GM18907 (cell line): ENCODE results near the gene CD8B2.
A peak's percentile ranks its signal among the peaks of the same experiment; 100 is the strongest.
"Not testable (repeated sequence)": the region's sequence is repeated elsewhere in the genome, so short reads cannot be mapped to it uniquely, and the experiment has no call there.

ENCODE experiments used
- ATAC-seq: cut with Tn5 transposase; IDR thresholded peaks from one replicate; pipeline ENCODE4 v1.9.1; 2021; ENCODE audit warnings: mild to moderate bottlenecking, moderate library complexity; ENCODE audit not compliant: unreplicated experiment

Gene CD8B2

DNA sequence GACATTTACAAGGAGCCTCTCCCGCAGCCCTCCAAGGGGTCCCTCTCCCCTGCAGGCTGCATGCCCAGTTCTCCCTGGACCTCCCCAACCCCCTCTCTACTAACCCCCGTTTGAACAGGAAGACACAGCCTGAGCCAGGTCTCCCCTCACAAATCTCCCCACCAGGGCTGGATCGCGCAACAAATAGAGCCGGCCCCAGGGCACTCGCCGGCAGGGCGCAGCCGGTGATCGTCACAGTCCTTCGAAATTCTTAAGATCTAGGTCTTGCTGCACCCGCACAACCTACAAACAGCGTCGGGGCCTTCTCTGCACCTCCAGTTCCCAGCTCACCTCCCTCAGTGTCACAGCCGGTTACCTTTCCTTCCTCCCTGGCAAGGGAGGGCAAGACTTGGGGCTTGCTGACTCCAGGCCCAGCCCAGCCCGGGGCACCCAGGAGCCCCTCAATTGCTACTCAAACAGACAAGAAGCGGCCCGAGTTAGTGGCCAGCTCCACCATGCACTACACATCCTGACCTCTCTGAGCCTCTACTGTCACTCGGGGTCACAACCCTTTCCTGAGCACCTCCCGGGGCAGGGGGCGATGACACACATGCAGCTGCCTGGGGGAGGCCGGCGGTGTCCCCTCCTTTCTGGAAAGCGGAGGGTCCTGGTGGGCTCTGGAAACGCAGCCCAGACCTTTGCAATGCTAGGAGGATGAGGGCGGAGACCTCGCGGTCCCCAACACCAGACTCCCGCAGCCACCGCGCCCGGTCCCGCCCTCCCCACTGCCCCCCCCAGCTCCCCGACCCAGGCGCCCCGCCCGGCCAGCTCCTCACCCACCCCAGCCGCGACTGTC is at the start of gene CD8B2:
CD8B2 (plus strand) TSS at position 814 of the 835 bp plus-strand sequence. CDS start 63 bp downstream, outside the sequence.
- ATAC-seq = not testable (repeated sequence)

DNA sequence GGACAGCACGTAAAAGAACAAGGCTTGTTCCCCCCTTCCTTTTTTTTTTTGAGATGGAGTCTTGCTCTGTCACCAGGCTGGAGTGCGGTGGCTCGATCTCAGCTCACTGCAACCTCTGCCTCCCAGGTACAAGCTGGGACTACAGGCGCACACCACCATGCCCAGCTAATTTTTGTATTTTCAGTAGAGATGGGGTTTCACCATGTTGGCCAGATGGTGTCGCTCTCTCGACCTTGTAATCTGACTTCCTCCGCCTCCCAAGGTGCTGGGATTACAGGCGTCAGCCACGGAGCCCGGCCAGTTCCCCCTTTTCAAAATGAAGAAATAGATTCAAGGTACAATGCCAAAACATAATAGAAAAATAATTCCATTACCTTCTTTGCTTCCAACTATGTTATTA is 25.3 kb upstream of the CD8B2 start:
- ATAC-seq = not testable (repeated sequence)

DNA sequence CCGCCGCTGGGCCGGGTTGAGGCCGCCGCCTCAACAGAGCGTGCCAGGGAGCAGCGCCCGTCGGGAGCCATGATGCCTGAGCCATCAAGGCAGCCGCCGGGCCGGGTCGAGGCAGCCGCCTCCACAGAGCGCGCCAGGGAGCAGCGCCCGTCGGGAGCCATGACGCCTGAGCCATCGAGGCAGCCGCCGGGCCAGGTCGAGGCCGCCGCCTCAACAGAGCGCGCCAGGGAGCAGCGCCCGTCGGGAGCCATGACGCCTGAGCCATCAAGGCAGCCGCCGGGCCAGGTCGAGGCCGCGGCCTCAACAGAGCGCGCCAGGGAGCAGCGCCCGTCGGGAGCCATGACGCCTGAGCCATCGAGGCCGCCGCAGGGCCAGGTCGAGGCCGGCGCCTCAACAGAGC is 19.6 kb upstream of the CD8B2 start:
- ATAC-seq = not testable (repeated sequence)

DNA sequence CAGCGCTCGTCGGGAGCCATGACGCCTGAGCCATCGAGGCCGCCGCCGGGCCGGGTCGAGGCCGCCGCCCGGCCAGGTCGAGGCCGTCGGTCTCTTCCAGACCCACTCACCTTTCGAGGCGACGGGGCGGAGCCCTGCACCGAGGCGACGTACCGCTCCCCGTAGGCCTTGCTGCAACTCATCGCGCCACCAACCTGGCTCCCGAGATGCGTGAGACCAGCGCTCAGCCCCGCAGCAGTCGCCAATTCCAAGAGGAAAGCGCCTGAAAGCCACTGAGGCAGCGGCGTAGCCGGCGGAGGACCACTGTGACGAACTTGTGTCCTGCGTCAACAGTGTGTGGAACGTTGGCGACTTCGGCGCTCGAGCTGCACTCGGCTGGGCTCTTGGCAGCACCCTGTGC is 19.1 kb upstream of the CD8B2 start, which contains the start of gene RGPD3:
RGPD3 (minus strand) TSS at position 307 of the 400 bp plus-strand sequence; CDS start at position 182, 125 bp downstream.
- not testable (repeated sequence) for ATAC-seq

DNA sequence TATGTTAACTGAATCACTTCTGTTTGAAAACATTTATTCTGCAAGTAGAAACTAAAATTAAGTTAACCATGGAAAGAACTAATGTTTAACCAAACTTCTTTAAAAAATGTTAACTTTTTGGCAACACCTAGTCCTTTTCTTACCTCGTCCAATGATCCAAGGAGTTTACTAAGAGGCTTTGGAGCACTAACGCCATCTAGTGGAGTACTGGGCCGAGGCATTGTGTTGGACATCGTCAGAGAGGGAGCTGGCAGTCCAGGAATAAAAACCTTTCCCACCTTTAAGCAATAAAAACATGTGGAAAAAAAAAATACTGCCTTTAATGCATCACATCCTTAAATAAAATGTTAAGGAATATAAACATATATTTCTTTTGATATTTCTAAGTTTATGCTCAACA is 16.5 kb upstream of the CD8B2 start:
- peak; percentile 68 for ATAC-seq

DNA sequence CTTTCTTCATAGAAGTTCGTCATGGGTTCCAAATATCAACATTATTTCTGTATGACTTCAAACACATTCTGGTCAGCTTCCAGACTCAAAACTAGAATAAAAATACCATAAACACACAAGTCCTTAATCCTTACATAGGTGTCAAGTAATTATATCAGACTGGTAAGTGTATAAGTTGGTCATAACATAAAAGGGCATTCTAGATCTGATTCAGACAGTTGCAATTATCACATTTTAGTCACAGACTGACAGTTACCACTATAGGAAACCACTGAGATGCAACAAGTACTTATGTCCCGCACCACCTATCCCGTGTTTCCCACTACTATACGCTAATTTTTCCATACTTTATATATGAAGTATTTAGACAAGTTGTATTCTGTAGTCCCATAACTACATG is 9.5 kb upstream of the CD8B2 start:
- ATAC-seq = not testable (repeated sequence)

DNA sequence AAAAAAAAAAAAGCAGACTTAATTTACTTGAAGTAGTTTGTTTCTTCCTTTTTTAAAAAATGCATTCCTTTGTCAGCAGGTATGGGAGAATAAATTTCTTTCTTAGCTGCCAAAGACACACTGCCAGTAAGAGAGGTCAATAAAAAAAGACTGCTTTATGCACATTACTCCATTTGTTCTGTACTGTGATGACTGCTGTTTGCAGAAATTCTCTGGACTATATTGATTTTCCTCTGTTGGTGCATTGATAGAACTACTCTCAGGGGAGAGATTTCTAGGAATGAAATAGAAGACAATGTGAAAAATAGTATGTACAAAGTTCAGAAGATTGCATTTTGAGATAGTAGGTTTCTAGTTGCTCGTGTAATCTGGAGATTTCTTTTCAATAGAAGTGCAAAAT is 7.6 kb upstream of the CD8B2 start:
- ATAC-seq = not testable (repeated sequence)

DNA sequence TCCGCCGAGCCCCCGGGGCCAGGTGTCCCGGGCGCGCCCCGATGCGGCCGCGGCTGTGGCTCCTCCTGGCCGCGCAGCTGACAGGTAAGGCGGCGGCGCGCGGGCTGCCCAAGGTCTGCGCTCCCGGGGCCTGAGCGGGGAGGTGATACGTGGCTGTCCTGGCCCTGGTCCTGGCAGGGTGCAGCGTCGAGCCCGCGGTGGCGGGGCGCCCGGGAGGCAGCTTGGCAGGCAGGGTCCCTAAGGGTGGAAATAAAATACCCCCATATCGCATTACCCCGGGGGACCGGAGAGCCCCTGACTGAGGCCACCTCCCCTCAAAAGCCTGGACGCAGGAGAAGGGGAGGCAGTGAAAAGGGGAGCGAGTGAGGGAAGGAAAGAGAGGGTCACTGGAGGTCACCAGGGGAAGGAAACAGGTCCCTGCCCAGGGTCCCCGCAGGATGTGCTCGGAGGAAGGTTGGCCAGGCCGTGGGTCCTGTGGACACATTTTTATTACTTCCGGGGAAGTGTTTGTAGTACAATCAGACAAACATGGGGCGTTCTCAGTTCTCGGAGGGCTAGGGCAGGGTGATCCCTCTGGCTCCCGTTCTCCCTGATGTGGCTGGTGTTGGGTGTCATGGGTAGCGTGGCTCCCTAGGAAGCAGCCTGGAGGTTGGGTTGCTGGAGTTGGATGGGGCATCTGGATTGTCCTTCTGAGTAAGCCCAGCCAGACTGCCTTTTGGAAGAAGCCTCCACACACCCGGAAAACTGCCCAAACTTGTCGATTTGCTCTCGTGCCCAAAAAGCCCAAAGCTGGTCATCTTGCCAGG is 425 bp downstream of the CD8B2 start:
- ATAC-seq = not testable (repeated sequence)

DNA sequence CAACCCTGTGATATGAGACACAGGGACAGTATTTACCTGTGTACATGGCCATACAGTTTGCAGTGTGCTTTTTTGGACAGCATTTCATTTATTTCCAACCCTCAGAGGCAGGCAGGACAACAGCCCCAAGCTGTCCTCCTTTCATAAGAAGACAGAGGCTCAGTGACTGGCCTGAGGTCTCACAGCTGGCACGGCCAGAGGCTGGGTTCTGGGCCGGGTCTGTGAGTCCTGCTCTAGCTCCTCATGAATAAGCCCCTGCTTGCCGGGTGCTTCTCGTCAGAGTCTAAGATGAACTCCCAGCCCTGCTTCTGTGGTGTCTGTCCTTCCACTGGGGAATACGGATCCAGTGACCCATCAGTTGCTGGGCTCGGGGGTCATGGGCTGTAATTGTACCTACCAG is 2.5 kb downstream of the CD8B2 start:
- not testable (repeated sequence) for ATAC-seq

DNA sequence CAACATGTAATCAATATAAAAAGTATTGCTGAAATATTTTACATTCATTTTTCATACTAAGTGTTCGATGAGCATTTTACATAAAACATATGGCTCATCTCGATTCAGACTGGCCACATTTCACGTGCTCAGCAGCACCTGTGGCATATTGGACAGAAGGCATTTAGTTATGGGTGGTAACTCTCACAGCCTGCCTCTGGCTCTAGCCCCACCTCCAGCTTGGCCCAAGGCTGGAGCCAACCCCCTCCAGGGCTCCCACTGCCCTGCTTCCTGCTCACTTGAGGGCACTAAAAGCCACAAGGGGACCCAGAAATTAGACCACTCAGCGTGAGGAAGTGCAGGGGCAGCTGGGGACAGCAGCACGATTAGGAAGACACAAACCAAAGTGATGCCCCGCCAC is 5.2 kb downstream of the CD8B2 start:
- not testable (repeated sequence) for ATAC-seq

DNA sequence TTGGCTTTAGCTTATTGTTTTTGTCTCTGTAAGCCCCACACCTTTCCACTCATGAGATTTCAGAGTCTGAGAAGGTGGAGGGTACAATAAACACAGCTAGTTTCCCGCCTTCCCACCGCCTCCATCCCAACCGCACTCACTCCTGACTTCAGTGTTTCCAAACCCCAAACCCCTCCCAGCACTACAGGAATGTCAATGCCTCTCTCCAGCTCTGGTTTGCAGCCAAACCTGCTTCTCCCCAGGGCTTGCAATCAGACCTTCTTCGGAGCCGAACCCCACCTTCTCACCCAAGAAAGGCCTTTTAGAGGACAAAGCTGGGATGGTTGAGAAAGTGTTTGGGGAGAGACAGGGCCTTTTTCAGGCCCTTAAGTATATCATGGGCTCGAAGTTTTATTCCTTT is 5.7 kb downstream of the CD8B2 start:
- ATAC-seq = not testable (repeated sequence)

DNA sequence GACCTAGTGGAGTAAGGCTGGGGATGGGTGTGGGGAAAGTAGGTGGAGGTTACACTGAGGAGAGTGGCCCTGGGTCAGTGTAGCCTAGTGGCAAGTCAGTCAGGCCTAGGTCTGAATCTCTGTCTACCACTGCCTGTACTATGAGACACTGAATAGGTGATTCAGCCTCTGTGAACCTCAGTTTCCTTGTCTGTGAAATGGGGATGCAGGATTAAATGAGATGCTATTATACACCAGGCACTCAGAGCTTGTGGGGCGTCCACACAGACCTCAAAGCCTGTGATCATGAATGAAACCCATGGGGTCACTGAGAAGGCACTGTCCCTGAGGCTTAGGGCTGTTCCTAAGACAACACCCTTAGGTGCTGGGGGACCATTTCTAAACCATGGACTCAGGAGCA is 11.4 kb downstream of the CD8B2 start:
- not testable (repeated sequence) for ATAC-seq

DNA sequence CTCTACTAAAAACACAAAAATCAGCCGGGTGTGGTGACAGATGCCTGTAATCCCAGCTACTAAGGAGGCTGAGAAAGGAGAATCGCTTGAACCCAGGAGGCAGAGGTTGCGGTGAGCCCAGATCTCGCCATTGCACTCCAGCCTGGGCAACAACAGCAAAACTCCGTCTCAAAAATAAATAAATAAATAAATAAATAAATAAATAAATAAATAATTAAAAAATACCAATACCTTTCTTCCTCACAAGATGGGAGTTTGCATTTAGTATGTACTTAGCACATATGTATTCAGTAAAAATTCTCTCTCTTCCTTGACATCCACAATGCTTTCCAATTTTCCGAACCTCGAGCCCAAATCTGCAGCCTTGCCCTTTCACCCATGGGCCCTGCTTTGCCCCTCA is 13.2 kb downstream of the CD8B2 start:
- not testable (repeated sequence) for ATAC-seq

DNA sequence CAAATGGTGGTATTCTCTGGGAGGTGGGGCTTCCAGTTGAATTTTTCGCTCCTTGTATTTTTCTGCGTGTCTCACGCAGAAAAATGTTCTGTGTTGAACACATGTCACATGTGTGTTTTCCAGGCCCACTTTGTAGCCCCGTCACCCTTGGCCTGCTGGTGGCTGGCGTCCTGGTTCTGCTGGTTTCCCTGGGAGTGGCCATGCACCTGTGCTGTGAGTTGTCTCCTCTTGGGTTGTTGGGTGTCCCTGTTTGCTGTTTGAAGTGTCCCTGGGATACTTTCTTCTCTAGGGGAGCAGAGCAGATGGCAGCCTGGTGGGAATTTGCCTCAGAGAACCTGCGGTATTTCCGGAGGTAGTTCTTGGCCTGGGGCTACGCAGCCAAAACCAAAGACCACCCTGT is 15.2 kb downstream of the CD8B2 start:
- not testable (repeated sequence) for ATAC-seq

DNA sequence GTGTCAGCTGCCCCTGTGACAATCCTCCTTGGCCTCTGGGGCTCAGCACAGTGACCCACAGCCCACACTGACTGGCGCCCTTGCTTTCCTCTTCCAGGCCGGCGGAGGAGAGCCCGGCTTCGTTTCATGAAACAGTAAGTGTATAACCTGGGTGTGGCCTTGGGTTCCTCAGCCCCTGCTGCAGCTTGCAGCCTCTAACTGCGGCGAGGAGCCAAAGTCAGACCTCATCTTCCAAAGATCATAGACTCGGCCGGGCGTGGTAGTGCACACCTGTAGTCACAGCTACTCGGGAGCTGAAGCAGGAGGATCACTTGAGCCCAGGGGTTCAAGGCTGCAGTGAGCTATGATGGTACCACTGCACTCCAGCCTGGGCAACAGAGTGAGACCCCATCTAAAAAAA is 17.0 kb downstream of the CD8B2 start:
- ATAC-seq = not testable (repeated sequence)

DNA sequence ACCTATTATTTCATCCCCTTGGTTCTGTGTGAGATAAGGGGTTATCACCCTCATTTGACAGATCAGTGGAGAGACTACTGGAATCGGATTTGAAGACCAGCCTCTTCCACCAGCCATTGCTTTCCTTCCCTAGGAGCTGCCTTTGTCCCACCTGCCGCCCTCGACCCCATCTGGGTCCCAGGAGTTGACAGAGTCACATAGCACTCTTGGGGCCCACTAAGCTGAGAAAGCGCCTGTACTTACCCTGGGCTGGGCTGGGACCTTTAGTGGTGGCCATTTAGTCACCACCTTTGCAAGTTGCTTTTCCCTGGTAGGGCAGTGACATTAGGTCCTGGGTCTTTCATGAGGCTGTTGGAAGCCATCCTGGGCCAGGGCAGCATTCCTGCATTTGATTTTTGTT is 17.6 kb downstream of the CD8B2 start:
- not testable (repeated sequence) for ATAC-seq

DNA sequence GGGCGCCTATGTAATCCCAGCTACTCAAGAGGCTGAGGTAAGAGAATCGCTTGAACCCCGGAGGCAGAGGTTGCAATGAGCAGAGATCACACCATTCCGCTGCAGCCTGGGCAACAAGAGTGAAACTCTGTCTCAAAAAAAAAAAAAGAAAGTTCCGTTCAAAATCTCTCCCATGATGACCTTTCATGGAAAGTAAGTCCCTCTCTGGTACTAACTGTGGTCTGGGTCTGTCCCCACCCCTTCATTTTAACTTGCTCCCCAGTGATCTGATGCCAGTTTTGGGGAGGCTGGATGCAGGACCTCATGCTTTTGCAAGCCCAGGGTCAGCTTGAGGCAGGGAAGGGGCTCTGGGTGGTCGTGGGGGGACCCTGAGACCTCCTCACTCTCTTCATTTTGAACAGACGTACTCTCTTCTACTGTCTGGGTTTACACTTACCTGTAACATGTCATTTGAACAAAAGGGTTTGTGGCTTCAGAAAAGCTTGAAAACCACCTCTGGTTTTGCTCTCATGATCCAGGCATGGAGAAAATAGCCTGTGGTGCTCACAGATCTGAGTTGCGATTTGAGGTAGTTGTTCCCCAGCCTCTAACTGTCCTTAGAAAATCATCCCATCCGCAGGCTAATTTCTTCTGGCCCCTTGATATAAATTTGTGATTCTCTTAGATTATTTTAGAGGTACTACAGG is 19.0 kb downstream of the CD8B2 start:
- ATAC-seq = not testable (repeated sequence)

DNA sequence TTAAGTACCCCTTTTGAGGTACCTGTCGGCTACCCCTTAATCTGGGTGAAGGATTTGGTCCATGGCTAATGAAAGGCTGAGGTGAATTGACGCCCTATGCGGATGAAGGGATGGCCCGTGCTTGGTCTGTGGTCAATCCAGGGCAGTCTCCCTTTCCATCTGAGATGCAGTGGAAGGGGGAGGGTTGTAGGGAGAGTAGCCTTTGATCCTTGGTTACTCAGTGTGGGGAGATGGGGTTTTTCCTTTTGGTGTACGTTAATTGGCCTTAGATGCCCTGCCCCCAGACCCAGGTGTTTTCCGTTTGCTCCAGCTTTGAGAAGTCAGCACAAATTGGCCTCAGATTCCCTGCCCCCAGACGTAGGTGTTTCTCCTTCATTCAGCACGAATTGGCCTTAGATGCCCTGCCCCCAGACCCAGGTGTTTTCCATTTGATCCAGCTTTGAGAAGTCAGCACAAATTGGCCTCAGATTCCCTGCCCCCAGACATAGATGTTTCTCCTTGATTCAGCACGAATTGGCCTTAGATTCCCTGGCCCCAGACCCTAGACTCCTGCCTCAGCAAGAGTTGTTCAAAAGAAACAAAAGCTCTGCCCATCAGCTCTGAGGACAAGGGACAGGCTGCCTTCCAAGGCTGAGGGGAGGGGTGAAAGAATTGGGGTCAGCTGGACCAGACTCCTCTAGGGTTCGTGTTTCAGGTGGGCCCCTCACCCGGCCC is 21.7 kb downstream of the CD8B2 start:
- ATAC-seq = not testable (repeated sequence)

DNA sequence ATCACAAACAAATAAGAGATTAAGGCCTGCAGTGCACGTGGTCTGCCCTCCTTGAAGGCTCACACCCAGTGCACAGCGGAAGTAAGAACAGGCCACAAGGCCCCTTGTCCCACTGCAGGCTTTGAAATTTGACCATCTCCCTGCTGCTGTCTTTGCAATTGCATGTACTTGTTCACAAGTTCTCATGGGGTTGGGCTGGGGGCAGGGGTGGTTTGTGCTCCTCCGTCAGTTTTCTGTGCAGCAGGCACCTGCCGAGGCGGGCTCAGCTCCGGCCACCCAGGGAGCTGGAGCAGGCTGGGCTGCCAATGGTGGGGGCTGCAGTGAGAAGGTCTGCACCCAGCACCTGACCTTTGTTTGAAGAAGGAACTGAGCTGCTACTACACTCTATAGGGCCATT is 22.2 kb downstream of the CD8B2 start:
- ATAC-seq = not testable (repeated sequence)

DNA sequence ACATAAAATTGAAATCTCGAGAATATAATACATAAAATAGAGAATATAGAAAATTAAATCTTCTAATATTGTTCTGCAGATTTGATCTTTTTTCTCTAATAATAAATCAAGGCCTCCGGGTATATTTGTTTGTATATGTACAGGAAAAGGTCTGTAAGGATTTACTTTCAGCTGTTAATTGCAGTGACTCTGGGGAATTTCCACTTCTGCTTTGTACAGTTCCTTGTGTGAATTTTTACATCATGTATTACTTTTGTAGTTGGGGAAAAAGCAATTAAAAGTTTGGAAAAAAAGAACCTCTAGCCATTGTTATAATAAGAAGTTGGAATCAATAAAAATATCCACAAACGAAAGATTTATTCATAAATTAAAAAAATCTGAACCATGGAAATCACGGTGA is 23.6 kb downstream of the CD8B2 start:
- not testable (repeated sequence) for ATAC-seq
